OCI-LY7 (cell line): Measurements from ENCODE around the gene LPCAT3. TPM values are rescaled to one million over a fixed set of nuclear protein-coding genes. Genes with fewer than 3 reads are reported as not detected.

Experiments used
- BruUV-seq: library from RNA; stranded (reverse); fragments of 400-500 nt; replicated peaks from 2 replicates; lab custom pipeline; 2021; lab: Mats Ljungman, UMichigan
- CTCF ChIA-PET: fragments of 300-600 bp; sonication (Branson Sonifier 250); formaldehyde crosslinking; loops from one replicate; lab custom pipeline; 2022; ENCODE audit warnings: antibody characterized with exemption; ENCODE audit not compliant: unreplicated experiment; lab: Charles Lee
- POLR2A ChIA-PET: fragments of 300-600 bp; sonication (Branson Sonifier 250); formaldehyde crosslinking; loops from one replicate; lab custom pipeline; 2022; ENCODE audit warnings: antibody characterized with exemption; lab: Charles Lee
- DNase-seq: peaks from one replicate; pipeline ENCODE4 v3.0.0-alpha.2; 2015; ENCODE audit warnings: low spot score
- H2AFZ ChIP-seq: fragments of 200-600 bp; sonication (generic), shearing (Covaris generic); 2 replicates; pipeline ENCODE4 v1.6.1; 2014; ENCODE audit warnings: mild to moderate bottlenecking, antibody characterized with exemption, low read length, moderate library complexity
- H3K27ac ChIP-seq: fragments of 200-600 bp; sonication (generic); 2 replicates; pipeline ENCODE4 v1.5.1; 2014; ENCODE audit warnings: mixed run types, low read depth, mild to moderate bottlenecking, moderate library complexity, low read length, inconsistent platforms; ENCODE audit not compliant: poor library complexity, severe bottlenecking
- H3K36me3 ChIP-seq: fragments of 200-600 bp; sonication (generic); 2 replicates; pipeline ENCODE4 v1.6.1; 2014; ENCODE audit warnings: mild to moderate bottlenecking, antibody characterized with exemption, low read length, moderate library complexity, mixed read lengths; ENCODE audit not compliant: insufficient read depth
- H3K4me1 ChIP-seq: fragments of 200-600 bp; sonication (generic); 2 replicates; pipeline ENCODE4 v1.5.1; 2014; ENCODE audit warnings: mild to moderate bottlenecking, low read length; ENCODE audit not compliant: insufficient read depth, poor library complexity, severe bottlenecking
- H3K4me2 ChIP-seq: fragments of 200-600 bp; sonication (generic); 2 replicates; pipeline ENCODE4 v1.6.1; 2014; ENCODE audit warnings: mild to moderate bottlenecking, low read length
- H3K4me3 ChIP-seq: fragments of 200-600 bp; sonication (generic); 2 replicates; pipeline ENCODE4 v1.5.1; 2014; ENCODE audit warnings: mild to moderate bottlenecking, low read depth, low read length; ENCODE audit not compliant: poor library complexity, severe bottlenecking
- H3K79me2 ChIP-seq: fragments of 200-600 bp; sonication (generic); 2 replicates; pipeline ENCODE4 v1.6.1; 2016; ENCODE audit warnings: low read depth, mild to moderate bottlenecking, low read length, moderate library complexity, mixed read lengths; ENCODE audit not compliant: insufficient read depth
- H3K9me2 ChIP-seq: fragments of 200-600 bp; sonication (generic); 2 replicates; pipeline ENCODE4 v1.6.1; 2016; ENCODE audit warnings: mild to moderate bottlenecking, low read length, mixed read lengths; ENCODE audit not compliant: insufficient read depth
- H3K9me3 ChIP-seq: fragments of 200-600 bp; sonication (generic); 2 replicates; pipeline ENCODE4 v1.6.1; 2014; ENCODE audit warnings: mild to moderate bottlenecking, mixed run types, low read length, mixed read lengths
- H4K20me1 ChIP-seq: fragments of 200-600 bp; sonication (generic); 2 replicates; pipeline ENCODE4 v1.6.1; 2014; ENCODE audit warnings: mild to moderate bottlenecking, antibody characterized with exemption, low read length, moderate library complexity, mixed read lengths; ENCODE audit not compliant: insufficient read depth
- EZH2phosphoT487 ChIP-seq: fragments of 200-600 bp; sonication (generic); IDR thresholded peaks from 2 replicates; pipeline ENCODE4 v1.6.1; 2018; ENCODE audit warnings: low read depth, borderline replicate concordance, mild to moderate bottlenecking, mixed run types, antibody characterized with exemption, low read length, moderate library complexity, mixed read lengths
- intact Hi-C: fragments of 100-400 bp; cut with micrococcal nuclease; formaldehyde crosslinking; loops from one replicate; pipeline ENCODE4 v1.10.0; 2022; ENCODE audit not compliant: unreplicated experiment
- total RNA-seq, 2 experiments: library from RNA; depleted of rRNA in 1 of 2; stranded (reverse); fragments of >200 nt in 1 of 2; shearing (Covaris generic) in 1 of 2; gene quantifications; 2 replicates each; pipeline ENCODE4 v1.2.3, GENCODE V29; 2014 to 2022
- TF ChIP-seq, protein P1 (sequence below): fragments of 200-600 bp; sonication (generic); conservative IDR thresholded peaks from 2 replicates; pipeline ENCODE4 v1.5.1; 2014; ENCODE audit warnings: mild to moderate bottlenecking, antibody characterized with exemption, low read length, moderate library complexity, mixed read lengths

Gene LPCAT3
- total RNA-seq, 2 experiments from 2014 or later, result 17.4 to 29.7 TPM

DNA sequence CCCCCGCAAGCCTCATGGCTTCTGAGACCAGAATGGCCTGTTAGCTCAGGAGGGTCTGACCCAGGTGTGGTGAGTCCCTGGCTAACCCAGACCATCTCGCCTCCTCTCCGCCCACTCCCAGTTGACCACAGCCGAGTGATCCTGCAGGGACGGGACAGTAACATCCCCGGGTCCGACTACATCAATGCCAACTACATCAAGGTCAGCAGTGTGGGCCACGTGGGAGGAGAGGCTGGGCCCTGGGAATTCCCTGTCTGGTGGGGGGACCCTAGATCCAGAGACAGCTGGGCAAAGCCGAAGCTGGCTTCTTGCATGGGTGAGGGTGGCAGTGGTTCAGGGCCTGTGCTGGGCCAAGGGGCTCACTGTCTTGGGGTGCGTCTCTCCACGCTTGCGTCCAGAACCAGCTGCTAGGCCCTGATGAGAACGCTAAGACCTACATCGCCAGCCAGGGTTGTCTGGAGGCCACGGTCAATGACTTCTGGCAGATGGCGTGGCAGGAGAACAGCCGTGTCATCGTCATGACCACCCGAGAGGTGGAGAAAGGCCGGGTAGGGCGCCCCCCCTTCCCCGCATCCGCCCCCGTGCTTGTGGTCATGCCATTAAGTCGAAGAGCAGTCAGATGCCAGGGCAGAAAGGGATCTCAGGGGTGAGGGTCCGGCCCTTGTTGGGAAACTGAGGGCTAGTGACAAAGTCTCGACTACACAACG is 62.1 kb downstream of the LPCAT3 start:
- H3K9me3 ChIP-seq, result no peaks in the 10 kb centered on the region
- POLR2A ChIA-PET, result interaction anchor here (0.6 to 9.3 kb wide), 2 partner anchors 10 to 32 kb away, joined by 3 to 155 read pairs; partner anchors contain the start of genes C12orf57 and RNU7-1
- no peak for DNase-seq
- H3K4me1 ChIP-seq, result peaks cover 90% of the 10 kb centered on the region
- H3K36me3 ChIP-seq, result no peaks in the 10 kb centered on the region
- no peak overlapping the region for H3K27ac ChIP-seq
- H3K9me2 ChIP-seq, result no peaks in the 10 kb centered on the region
- intact Hi-C loops, result no loop called here
- H3K4me2 ChIP-seq, result no peak overlapping the region
- TF ChIP-seq, protein P1, sequence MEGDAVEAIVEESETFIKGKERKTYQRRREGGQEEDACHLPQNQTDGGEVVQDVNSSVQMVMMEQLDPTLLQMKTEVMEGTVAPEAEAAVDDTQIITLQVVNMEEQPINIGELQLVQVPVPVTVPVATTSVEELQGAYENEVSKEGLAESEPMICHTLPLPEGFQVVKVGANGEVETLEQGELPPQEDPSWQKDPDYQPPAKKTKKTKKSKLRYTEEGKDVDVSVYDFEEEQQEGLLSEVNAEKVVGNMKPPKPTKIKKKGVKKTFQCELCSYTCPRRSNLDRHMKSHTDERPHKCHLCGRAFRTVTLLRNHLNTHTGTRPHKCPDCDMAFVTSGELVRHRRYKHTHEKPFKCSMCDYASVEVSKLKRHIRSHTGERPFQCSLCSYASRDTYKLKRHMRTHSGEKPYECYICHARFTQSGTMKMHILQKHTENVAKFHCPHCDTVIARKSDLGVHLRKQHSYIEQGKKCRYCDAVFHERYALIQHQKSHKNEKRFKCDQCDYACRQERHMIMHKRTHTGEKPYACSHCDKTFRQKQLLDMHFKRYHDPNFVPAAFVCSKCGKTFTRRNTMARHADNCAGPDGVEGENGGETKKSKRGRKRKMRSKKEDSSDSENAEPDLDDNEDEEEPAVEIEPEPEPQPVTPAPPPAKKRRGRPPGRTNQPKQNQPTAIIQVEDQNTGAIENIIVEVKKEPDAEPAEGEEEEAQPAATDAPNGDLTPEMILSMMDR, result no peak
- H3K79me2 ChIP-seq, result no peaks in the 10 kb centered on the region
- H3K4me3 ChIP-seq, result no peak overlapping the region
- H4K20me1 ChIP-seq, result no peaks in the 10 kb centered on the region
- no peak overlapping the region for H2AFZ ChIP-seq
- BruUV-seq, result no TSS peak
- CTCF ChIA-PET, result interaction anchor here (10.6 kb wide), 1 partner anchor 11 kb away, joined by 110 read pairs; the partner anchor contains the start of genes C12orf57 and RNU7-1

DNA sequence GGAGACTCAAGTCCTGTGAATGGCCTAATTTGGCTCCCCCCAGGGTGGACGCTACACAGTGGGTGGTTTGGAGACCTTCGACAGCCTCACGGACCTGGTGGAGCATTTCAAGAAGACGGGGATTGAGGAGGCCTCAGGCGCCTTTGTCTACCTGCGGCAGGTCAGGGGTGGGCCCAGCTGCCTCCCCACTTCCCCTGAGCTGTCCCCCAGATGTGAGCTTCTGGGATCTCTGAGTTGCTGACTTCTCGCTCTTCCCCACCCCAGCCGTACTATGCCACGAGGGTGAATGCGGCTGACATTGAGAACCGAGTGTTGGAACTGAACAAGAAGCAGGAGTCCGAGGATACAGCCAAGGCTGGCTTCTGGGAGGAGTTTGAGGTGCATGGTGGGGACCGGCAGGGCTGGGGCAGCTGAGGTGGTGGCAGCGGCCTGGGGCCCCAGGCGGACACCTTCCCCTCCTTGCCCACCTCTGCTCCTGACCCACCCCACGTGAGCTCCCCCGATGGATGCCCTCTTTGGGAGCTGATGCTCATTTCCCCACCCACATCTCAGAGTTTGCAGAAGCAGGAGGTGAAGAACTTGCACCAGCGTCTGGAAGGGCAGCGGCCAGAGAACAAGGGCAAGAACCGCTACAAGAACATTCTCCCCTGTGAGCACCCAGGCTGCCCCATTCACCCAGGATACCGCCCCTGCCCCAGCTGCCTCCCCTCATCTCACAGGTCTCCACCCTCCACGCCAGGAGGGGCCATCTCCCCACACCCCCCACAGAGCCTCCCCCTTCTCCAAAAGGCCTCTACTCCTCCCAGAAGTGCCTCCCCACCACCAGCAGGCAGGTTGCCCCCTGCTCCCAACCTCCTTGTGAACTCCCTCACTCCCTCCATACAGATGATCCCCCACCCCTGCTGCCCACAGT is 62.9 kb downstream of the LPCAT3 start:
- intact Hi-C loops, result no loop called here
- Histone ChIP-seq H4K20me1 (no peaks in the 10 kb centered on the region), H3K4me3 (no peak overlapping the region), H3K9me3 (no peaks in the 10 kb centered on the region), H3K4me1 (peaks cover 90% of the 10 kb centered on the region), H3K36me3 (no peaks in the 10 kb centered on the region), H3K4me2 (no peak overlapping the region), H3K79me2 (no peaks in the 10 kb centered on the region), H2AFZ (no peak overlapping the region), H3K9me2 (no peaks in the 10 kb centered on the region), H3K27ac (no peak overlapping the region)
- no peak for DNase-seq
- POLR2A ChIA-PET, result interaction anchor here (0.6 to 9.3 kb wide), 3 partner anchors 10 to 31 kb away, joined by 3 to 155 read pairs (median 3); partner anchors contain the start of genes C12orf57 and RNU7-1
- TF ChIP-seq, protein P1, result no peak
- TF ChIP-seq EZH2phosphoT487, result no peak
- CTCF ChIA-PET, result interaction anchor here (10.6 kb wide), 1 partner anchor 10 kb away, joined by 110 read pairs; the partner anchor contains the start of genes C12orf57 and RNU7-1
- no TSS peak for BruUV-seq
